GM12878 (cell line): ENCODE measurements around the gene ATP8A1. TPM values are rescaled to one million over a fixed set of nuclear protein-coding genes. Genes with fewer than 3 reads are reported as not detected.

ENCODE experiments used
- E2F8 ChIP-seq: fragments of 450-650 bp; IDR thresholded peaks from 2 replicates; pipeline ENCODE4 v1.6.1; 2018; ENCODE audit warnings: mild to moderate bottlenecking, low read depth, moderate library complexity; ENCODE audit not compliant: partially characterized antibody
- HDGF ChIP-seq: fragments of 450-650 bp; IDR thresholded peaks from 2 replicates; pipeline ENCODE4 v1.6.1; 2016; ENCODE audit warnings: antibody characterized with exemption
- JUNB ChIP-seq: IDR thresholded peaks from 2 replicates; pipeline ENCODE4 v1.6.1; 2016; ENCODE audit warnings: antibody characterized with exemption, mild to moderate bottlenecking
- NRF1 ChIP-seq: conservative IDR thresholded peaks from 2 replicates; pipeline ENCODE4 v1.6.1; 2011; ENCODE audit warnings: mild to moderate bottlenecking, low read depth, low read length, improper control_type of control experiment
- PRDM15 ChIP-seq: fragments of 450-650 bp; formaldehyde crosslinking; IDR thresholded peaks from 2 replicates; pipeline ENCODE4 v1.4.0; 2020; ENCODE audit warnings: mild to moderate bottlenecking, moderate library complexity
- TBL1XR1 ChIP-seq: IDR thresholded peaks from 2 replicates; pipeline ENCODE4 v1.6.1; 2012; ENCODE audit warnings: low read depth, low read length, improper control_type of control experiment
- ZNF207 ChIP-seq: fragments of 450-650 bp; IDR thresholded peaks from 2 replicates; pipeline ENCODE4 v1.6.1; 2014; ENCODE audit warnings: antibody characterized with exemption, mild to moderate bottlenecking, borderline replicate concordance
- polyA plus RNA-seq, 11 experiments: library from polyadenylated mRNA; depleted of rRNA in 4 of 11; unstranded in 6 of 11; stranded (reverse) in 5 of 11; fragments of >200 nt; fragmentation: Nextera tagmentation in 4 of 11; fragmentation: Illumina TruSeq in 1 of 11; extraction: Ambion mirVana in 4 of 11; extraction: Trizol in 1 of 11; gene quantifications; 1 replicate in 1 of 11; 2 replicates in 10 of 11; pipeline versions ENCODE4 v1.2.1 to v1.2.3, GENCODE V29; 2011 to 2016; ENCODE audit warnings: inconsistent platforms in 2 of 11, missing spikeins in 2 of 11, low read depth in 1 of 11
- total RNA-seq, 4 experiments: library from RNA; depleted of rRNA in 3 of 4; stranded (reverse); fragments of >200 nt in 3 of 4; fragmentation: Illumina TruSeq in 1 of 4; extraction: Trizol in 1 of 4; gene quantifications; 2 replicates each; pipeline versions ENCODE4 v1.2.1 to v1.2.3, GENCODE V29; 2013 to 2021

The ATP8A1 gene
- total and polyA plus RNA-seq, 10 of the 15 experiments (the other 5 are each of a cell fraction or from before 2014, with no cell fraction given) = 9.0 to 116 (median 37.3) TPM

- no peak for TF ChIP-seq E2F8
- TF ChIP-seq JUNB = no peak
- no peak for TF ChIP-seq TBL1XR1
- TF ChIP-seq ZNF207 = no peak
- no peak for TF ChIP-seq PRDM15 (CRISPR knock-in tag)
- no peak for TF ChIP-seq NRF1
- no peak for TF ChIP-seq HDGF
Observed at GRCh38 chr4:42608551-42608950, 48.4 kb downstream of the ATP8A1 start (continued).
